Measurements from ENCODE around the gene SKIL. TPM values are rescaled to one million over a fixed set of nuclear protein-coding genes. Genes with fewer than 3 reads are reported as not detected.

SKIL gene
- total and polyA plus RNA-seq, 2 donors (not counting 1 experiment from before 2014, with no cell fraction given): 7.7 to 145 TPM

- DNase-seq: peak; percentile 36
- H3K27me3 Mint-ChIP-seq: peaks cover 30% of the 10 kb centered on the region
- no peaks in the 10 kb centered on the region for H3K79me2 ChIP-seq (ENCODE audit: control insufficient read depth, insufficient read depth, low read length)
These were observed 61.2 kb downstream of the SKIL start, which contains the start of gene CLDN11 for GRCh38 chr3:170418422-170419398. CLDN11 (plus strand) TSS chr3:170418868; CDS start chr3:170419067, 199 bp downstream.

More at GRCh38 chr3:170418422-170419398, 61.2 kb downstream of the SKIL start, which contains the start of gene CLDN11:
- Histone ChIP-seq H3K4me2 (replicated peaks; ENCODE audit: low read depth, low read length, poor library complexity, severe bottlenecking) (peak within 1 kb of the TSS; percentile 81), H3K9me3 (ENCODE audit: control extremely low read depth in 1 of 3, control insufficient read depth in 2 of 3, insufficient read depth in 1 of 3, low read length in 2 of 3) (peaks cover 0 to 19% (median 0%) of the 10 kb centered on the region in 3 donors), H3K27ac (ENCODE audit: low read length in 2 of 2) (no peak within 1 kb of the TSS), H3K36me3 (replicated peaks in 1 of 2; ENCODE audit: control extremely low read depth in 1 of 2, control insufficient read depth in 1 of 2, extremely low read depth in 1 of 2, insufficient read depth in 2 of 2, low read length in 1 of 2) (no peaks in the 10 kb centered on the region), H3K4me3 (ENCODE audit: control extremely low read depth in 1 of 5, extremely low read depth in 1 of 5, insufficient read depth in 1 of 5, low read depth in 2 of 5, low read length in 4 of 5) (peak within 1 kb of the TSS; percentile 37 to 66 (median 55)), H3K4me1 (ENCODE audit: control insufficient read depth in 2 of 2, insufficient read depth in 2 of 2, low read length in 2 of 2) (peaks cover 23% of the 10 kb centered on the region in 2 donors), H2AFZ (ENCODE audit: insufficient read depth, low read depth, low read length, poor library complexity, severe bottlenecking) (peak within 1 kb of the TSS; percentile 69), H3K27me3 (replicated peaks in 1 of 4; ENCODE audit: control extremely low read depth in 1 of 4, control insufficient read depth in 3 of 4, insufficient read depth in 4 of 4, low read length in 3 of 4) (peaks cover 0 to 32% (median 24%) of the 10 kb centered on the region in 4 experiments), H3K9ac (ENCODE audit: low read length) (peak within 1 kb of the TSS; percentile 58), H4K20me1 (ENCODE audit: control insufficient read depth, insufficient read depth, low read length, poor library complexity, severe bottlenecking) (no peaks in the 10 kb centered on the region)
- H3K4me3 Mint-ChIP-seq: peak within 1 kb of the TSS; percentile 88
- intact Hi-C loops (cut with micrococcal nuclease): loop anchor here (10.0 kb wide), 1 partner anchor 554 kb away; the partner anchor contains the start of gene LRRC31
- H3K27ac Mint-ChIP-seq: no peak within 1 kb of the TSS
- TF ChIP-seq CTCF (IDR thresholded peaks at IDR 0.05) (no peak), EZH2 (IDR thresholded peaks at IDR 0.05; ENCODE audit: borderline replicate concordance, insufficient read depth, low read depth, low read length, poor library complexity, severe bottlenecking) (peak; percentile 45)
- peak; percentile 59 for ATAC-seq (ENCODE audit: low read depth)
- peaks cover 18% of the 10 kb centered on the region for H3K4me1 Mint-ChIP-seq
- 6% methylated on average over 78 of the region's 79 CpGs for WGBS (ENCODE audit: insufficient coverage)
- ChIA-PET POLR2A (no interaction called here), CTCF (interaction anchor here (2.1 to 10.1 kb wide), 2 partner anchors 16 to 393 kb away, joined by 6 to 76 read pairs; no protein-coding TSS in a partner anchor)
- no peaks in the 10 kb centered on the region for H3K9me3 Mint-ChIP-seq (ENCODE audit: insufficient read depth)
